Upper lobe of right lung (tissue), 1 donor: Measurements from ENCODE around the gene SLC6A11. TPM values are rescaled to one million over a fixed set of nuclear protein-coding genes. Genes with fewer than 3 reads are reported as not detected.

Experiments used
- ATAC-seq: fragments of 200-7000 bp; cut with Tn5 transposase; one replicate; pipeline ENCODE4 v1.9.1; 2020; ENCODE audit warnings: mild to moderate bottlenecking, moderate library complexity
- DNase-seq: peaks from one replicate; pipeline ENCODE4 v3.0.0-alpha.2; 2020
- H3K27ac ChIP-seq: fragments of 200-600 bp; one replicate; pipeline ENCODE4 v1.8.0; 2022
- H3K27me3 ChIP-seq: fragments of 200-600 bp; one replicate; pipeline ENCODE4 v1.8.0; 2022; ENCODE audit warnings: mild to moderate bottlenecking
- H3K36me3 ChIP-seq: fragments of 200-600 bp; one replicate; pipeline ENCODE4 v1.8.0; 2022
- H3K4me1 ChIP-seq: fragments of 200-600 bp; one replicate; pipeline ENCODE4 v1.8.0; 2022
- H3K4me3 ChIP-seq: fragments of 200-600 bp; one replicate; pipeline ENCODE4 v1.8.0; 2022; ENCODE audit warnings: mild to moderate bottlenecking
- H3K9me3 ChIP-seq: fragments of 200-600 bp; one replicate; pipeline ENCODE4 v1.8.0; 2022
- CTCF ChIP-seq: fragments of 200-600 bp; IDR thresholded peaks from one replicate; pipeline ENCODE4 v1.8.0; 2022; ENCODE audit warnings: antibody characterized with exemption
- intact Hi-C: fragments of 100-400 bp; cut with DNase I; formaldehyde crosslinking; loops from one replicate; pipeline ENCODE4 v1.11.0; 2022
- total RNA-seq: library from RNA; stranded (reverse); fragmentation: NEBNext Ultra II Directional; extraction: Animal tissue kit (Norgen Biotek cat#: 25700); gene quantifications from one replicate; pipeline ENCODE4 v1.2.1, GENCODE V29; 2021
- donor health status: DM: no; HTN: yes; CAD: no; lungs with severe emphysema.

SLC6A11 gene
- total RNA-seq, 1 donor from 2014 or later: 0.17 TPM

- H3K36me3 ChIP-seq: no peaks in the 10 kb centered on the region
- no peak overlapping the region for H3K4me3 ChIP-seq
- DNase-seq (no peak), ATAC-seq (no peak)
- no peak for TF ChIP-seq CTCF
- H3K27me3 ChIP-seq: peaks cover 3% of the 10 kb centered on the region
- H3K9me3 ChIP-seq: no peaks in the 10 kb centered on the region
- no peaks in the 10 kb centered on the region for H3K4me1 ChIP-seq
- intact Hi-C loops: no loop called here
- H3K27ac ChIP-seq: no peak overlapping the region
These were observed 32.2 kb downstream of the SLC6A11 start for GRCh38 chr3:10848261-10848660.

GRCh38 chr3:10852066-10852808 is 36.2 kb downstream of the SLC6A11 start:
- Histone ChIP-seq H3K27me3 (peaks cover 3% of the 10 kb centered on the region), H3K4me1 (no peaks in the 10 kb centered on the region), H3K9me3 (no peaks in the 10 kb centered on the region), H3K36me3 (no peaks in the 10 kb centered on the region), H3K4me3 (no peak overlapping the region), H3K27ac (no peak overlapping the region)
- intact Hi-C loops: no loop called here
- ATAC-seq (no peak), DNase-seq (no peak)
- TF ChIP-seq CTCF: no peak

- Histone ChIP-seq H3K9me3 (no peaks in the 10 kb centered on the region), H3K36me3 (no peaks in the 10 kb centered on the region), H3K4me1 (no peaks in the 10 kb centered on the region), H3K27ac (no peak overlapping the region), H3K27me3 (no peaks in the 10 kb centered on the region), H3K4me3 (no peak overlapping the region)
- intact Hi-C loops: no loop called here
- no peak for TF ChIP-seq CTCF
- ATAC-seq (no peak), DNase-seq (no peak)
These were observed 39.2 kb downstream of the SLC6A11 start for GRCh38 chr3:10855083-10855870.

- intact Hi-C loops: no loop called here
- Histone ChIP-seq H3K27me3 (no peaks in the 10 kb centered on the region), H3K9me3 (no peaks in the 10 kb centered on the region), H3K36me3 (no peaks in the 10 kb centered on the region), H3K4me3 (no peak overlapping the region), H3K27ac (no peak overlapping the region), H3K4me1 (no peaks in the 10 kb centered on the region)
- ATAC-seq (no peak), DNase-seq (no peak)
- TF ChIP-seq CTCF: peak; percentile 15
These were observed 40.0 kb downstream of the SLC6A11 start for GRCh38 chr3:10855871-10856662.

- Histone ChIP-seq H3K4me1 (no peaks in the 10 kb centered on the region), H3K36me3 (no peaks in the 10 kb centered on the region), H3K27ac (no peak overlapping the region), H3K4me3 (no peak overlapping the region), H3K9me3 (no peaks in the 10 kb centered on the region), H3K27me3 (peaks cover 3% of the 10 kb centered on the region)
- TF ChIP-seq CTCF: no peak
- intact Hi-C loops: no loop called here
- no peak for DNase-seq
- no peak for ATAC-seq
These were observed 41.2 kb downstream of the SLC6A11 start for GRCh38 chr3:10857235-10857634.
